Immature natural killer cell (primary cell): Measurements from ENCODE around the gene ZNF646. TPM values are rescaled to one million over a fixed set of nuclear protein-coding genes. Genes with fewer than 3 reads are reported as not detected.
A peak's percentile ranks its signal among the peaks of the same experiment; 100 is the strongest.

ENCODE experiments used
- DNase-seq, 3 donors: peaks; one replicate each; pipeline ENCODE4 v3.0.0; 2022; ENCODE audit warnings: mixed read lengths in 1 of 3
- H3K27ac Mint-ChIP-seq, 6 donors: one replicate each; pipeline ENCODE4 v1.8.0; 2020; ENCODE audit warnings: mixed read lengths in 6 of 6, mild to moderate bottlenecking in 5 of 6, inconsistent platforms in 4 of 6, moderate library complexity in 3 of 6
- H3K27me3 Mint-ChIP-seq, 3 donors: one replicate each; pipeline ENCODE4 v1.8.0; 2020 to 2021; ENCODE audit warnings: low read depth in 3 of 3, mild to moderate bottlenecking in 3 of 3, mixed read lengths in 3 of 3, moderate library complexity in 3 of 3, inconsistent platforms in 1 of 3
- H3K36me3 Mint-ChIP-seq, 3 donors: one replicate each; pipeline ENCODE4 v1.8.0; 2020; ENCODE audit warnings: mixed read lengths in 3 of 3, inconsistent platforms in 2 of 3, mild to moderate bottlenecking in 2 of 3
- H3K4me1 Mint-ChIP-seq, 2 donors: one replicate each; pipeline ENCODE4 v1.8.0; 2020; ENCODE audit warnings: inconsistent platforms in 2 of 2, mild to moderate bottlenecking in 2 of 2, mixed read lengths in 2 of 2, moderate library complexity in 1 of 2
- H3K4me3 Mint-ChIP-seq, 5 donors: one replicate each; pipeline ENCODE4 v1.8.0; 2020; ENCODE audit warnings: mild to moderate bottlenecking in 5 of 5, mixed read lengths in 5 of 5, inconsistent platforms in 3 of 5, moderate library complexity in 3 of 5
- H3K9me3 Mint-ChIP-seq, 6 donors: one replicate each; pipeline ENCODE4 v1.8.0; 2020; ENCODE audit warnings: mild to moderate bottlenecking in 6 of 6, mixed read lengths in 6 of 6, inconsistent platforms in 4 of 6, moderate library complexity in 3 of 6
- polyA plus RNA-seq, 3 donors: library from polyadenylated mRNA; unstranded; fragments of 300-500 nt; fragmentation: Illumina TruSeq; gene quantifications; one replicate each; pipeline ENCODE4 v1.2.3, GENCODE V29; 2021

The ZNF646 gene
- polyA plus RNA-seq, 3 donors from 2014 or later: 0.93 to 11.5 (median 2.5) TPM

GRCh38 chr16:31128711-31129567, 54.7 kb downstream of the ZNF646 start:
- Mint-ChIP-seq H3K4me3 (peak overlapping the region in 1 of 5 donors; percentile 3), H3K36me3 (peaks cover 7 to 32% (median 11%) of the 10 kb centered on the region in 3 donors), H3K27me3 (peaks cover 0 to 1% (median 0%) of the 10 kb centered on the region in 3 donors), H3K27ac (peak overlapping the region in 4 of 6 donors; percentile 78 to 82 (median 80)), H3K9me3 (no peaks in the 10 kb centered on the region), H3K4me1 (peaks cover 6 to 10% of the 10 kb centered on the region in 2 donors)
- DNase-seq: no peak

GRCh38 chr16:31129568-31130335, 55.5 kb downstream of the ZNF646 start:
- H3K9me3 Mint-ChIP-seq: no peaks in the 10 kb centered on the region
- H3K27ac Mint-ChIP-seq: peak overlapping the region in 1 of 6 donors; percentile 32
- H3K4me3 Mint-ChIP-seq: no peak overlapping the region
- DNase-seq: no peak
- H3K27me3 Mint-ChIP-seq: peaks cover 0 to 1% (median 0%) of the 10 kb centered on the region in 3 donors
- peaks cover 6 to 10% of the 10 kb centered on the region in 2 donors for H3K4me1 Mint-ChIP-seq
- H3K36me3 Mint-ChIP-seq: peaks cover 7 to 30% (median 8%) of the 10 kb centered on the region in 3 donors

- H3K36me3 Mint-ChIP-seq: peaks cover 7 to 30% (median 8%) of the 10 kb centered on the region in 3 donors
- no peak for DNase-seq
- peaks cover 6 to 10% of the 10 kb centered on the region in 2 donors for H3K4me1 Mint-ChIP-seq
- peaks cover 0 to 1% (median 0%) of the 10 kb centered on the region in 3 donors for H3K27me3 Mint-ChIP-seq
- no peak overlapping the region for H3K27ac Mint-ChIP-seq
- no peaks in the 10 kb centered on the region for H3K9me3 Mint-ChIP-seq
- H3K4me3 Mint-ChIP-seq: no peak overlapping the region
Observed at GRCh38 chr16:31130336-31130891, 56.2 kb downstream of the ZNF646 start.

GRCh38 chr16:31130899-31131298, 56.7 kb downstream of the ZNF646 start:
- Mint-ChIP-seq H3K27ac (no peak overlapping the region), H3K4me1 (peaks cover 6 to 10% of the 10 kb centered on the region in 2 donors), H3K36me3 (peaks cover 4 to 27% (median 6%) of the 10 kb centered on the region in 3 donors), H3K4me3 (no peak overlapping the region), H3K9me3 (no peaks in the 10 kb centered on the region), H3K27me3 (peaks cover 0 to 1% (median 0%) of the 10 kb centered on the region in 3 donors)
- no peak for DNase-seq

- Mint-ChIP-seq H3K4me1 (peaks cover 6 to 10% of the 10 kb centered on the region in 2 donors), H3K27me3 (peaks cover 0 to under 1% (median 0%) of the 10 kb centered on the region in 3 donors), H3K4me3 (no peak overlapping the region), H3K27ac (no peak overlapping the region), H3K9me3 (no peaks in the 10 kb centered on the region), H3K36me3 (peaks cover 0 to 22% (median under 1%) of the 10 kb centered on the region in 3 donors)
- DNase-seq: no peak
Observed at GRCh38 chr16:31131416-31131815, 57.2 kb downstream of the ZNF646 start.

GRCh38 chr16:31131841-31132271, 57.6 kb downstream of the ZNF646 start:
- Mint-ChIP-seq H3K4me3 (no peak overlapping the region), H3K27ac (no peak overlapping the region), H3K4me1 (peaks cover 6 to 10% of the 10 kb centered on the region in 2 donors), H3K9me3 (no peaks in the 10 kb centered on the region), H3K36me3 (peaks cover 0 to 21% (median 0%) of the 10 kb centered on the region in 3 donors), H3K27me3 (no peaks in the 10 kb centered on the region)
- DNase-seq: no peak

- H3K27me3 Mint-ChIP-seq: no peaks in the 10 kb centered on the region
Observed at GRCh38 chr16:31132303-31132979, 58.2 kb downstream of the ZNF646 start.

GRCh38 chr16:31133046-31133501, 58.9 kb downstream of the ZNF646 start:
- DNase-seq: no peak
- no peak overlapping the region for H3K4me3 Mint-ChIP-seq
- no peaks in the 10 kb centered on the region for H3K27me3 Mint-ChIP-seq
- no peaks in the 10 kb centered on the region for H3K9me3 Mint-ChIP-seq
- peak overlapping the region in 1 of 6 donors; percentile 66 for H3K27ac Mint-ChIP-seq
- peaks cover 6 to 10% of the 10 kb centered on the region in 2 donors for H3K4me1 Mint-ChIP-seq
- peaks cover 0 to 21% (median 0%) of the 10 kb centered on the region in 3 donors for H3K36me3 Mint-ChIP-seq

More at GRCh38 chr16:31132303-31132979, 58.2 kb downstream of the ZNF646 start:
- Mint-ChIP-seq H3K4me3 (no peak overlapping the region), H3K4me1 (peaks cover 6 to 10% of the 10 kb centered on the region in 2 donors), H3K9me3 (no peaks in the 10 kb centered on the region), H3K36me3 (peaks cover 0 to 21% (median 0%) of the 10 kb centered on the region in 3 donors), H3K27ac (no peak overlapping the region)
- DNase-seq: no peak

Other genes with a start within 250 kb of the ZNF646 start
- 10 to 100 TPM; 44.5 to 80.0 (median 60.7) TPM for gene BCL7C, start 180.3 kb upstream of the ZNF646 start, polyA plus RNA-seq
- gene CTF1, start 177.8 kb upstream of the ZNF646 start, polyA plus RNA-seq: not detected
- gene FBXL19, start 150.8 kb upstream of the ZNF646 start, polyA plus RNA-seq: 1 to 10 TPM in 1 of 3 donors, under 1 TPM in 2; 0.18 to 1.1 (median 0.22) TPM
- gene ORAI3, start 125.4 kb upstream of the ZNF646 start, polyA plus RNA-seq: 10 to 100 TPM; 31.4 to 50.0 (median 40.3) TPM
- 1 to 10 TPM in 2 of 3 donors, not detected in 1; 1.8 to 2.4 TPM for gene SETD1A, start 116.7 kb upstream of the ZNF646 start, polyA plus RNA-seq
- not detected for gene HSD3B7, start 89.2 kb upstream of the ZNF646 start, polyA plus RNA-seq
- gene STX1B, start 63.8 kb upstream of the ZNF646 start, polyA plus RNA-seq: not detected
- 10 to 100 TPM; 31.3 to 46.4 (median 33.3) TPM for gene STX4, start 40.9 kb upstream of the ZNF646 start, polyA plus RNA-seq
- 10 to 100 TPM in 2 of 3 donors, 1 to 10 TPM in 1; 6.8 to 17.2 (median 10.1) TPM for gene ZNF668, start 182 bp upstream of the ZNF646 start, polyA plus RNA-seq
- 1 to 10 TPM in 1 of 3 donors, under 1 TPM in 2; 0.27 to 1.4 (median 0.63) TPM for gene PRSS53, start 14.5 kb downstream of the ZNF646 start, polyA plus RNA-seq
- gene VKORC1, start 20.4 kb downstream of the ZNF646 start, polyA plus RNA-seq: 100 to 1,000 TPM; 114 to 164 (median 116) TPM
- gene BCKDK, start 34.0 kb downstream of the ZNF646 start, polyA plus RNA-seq: 10 to 100 TPM; 21.4 to 50.3 (median 30.1) TPM
- gene KAT8, start 43.2 kb downstream of the ZNF646 start, polyA plus RNA-seq: 10 to 100 TPM; 29.4 to 53.9 (median 32.6) TPM
- not detected for gene PRSS8, start 61.3 kb downstream of the ZNF646 start, polyA plus RNA-seq
- 1 to 10 TPM; 3.4 to 8.6 (median 6.9) TPM for gene PRSS36, start 75.6 kb downstream of the ZNF646 start, polyA plus RNA-seq
- gene FUS, start 105.7 kb downstream of the ZNF646 start, polyA plus RNA-seq: 100 to 1,000 TPM in 1 of 3 donors, 10 to 100 TPM in 2; 73.4 to 169 (median 87.4) TPM
- 100 to 1,000 TPM in 2 of 3 donors, 10 to 100 TPM in 1; 91.2 to 133 (median 118) TPM for gene PYCARD, start 128.3 kb downstream of the ZNF646 start, polyA plus RNA-seq
- not detected for gene TRIM72, start 139.7 kb downstream of the ZNF646 start, polyA plus RNA-seq
- not detected for gene PYDC1, start 142.7 kb downstream of the ZNF646 start, polyA plus RNA-seq
- 100 to 1,000 TPM in 1 of 3 donors, 10 to 100 TPM in 2; 70.6 to 186 (median 89.3) TPM for gene ITGAM, start 185.6 kb downstream of the ZNF646 start, polyA plus RNA-seq